HepG2 (cell line): ENCODE results near the gene SSBP1. TPM values are rescaled to one million over a fixed set of nuclear protein-coding genes. Genes with fewer than 3 reads are reported as not detected.

ENCODE experiments used
- CERS6 ChIP-seq: sonication (generic); formaldehyde crosslinking; IDR thresholded peaks from 2 replicates; pipeline ENCODE4 v1.5.0; 2020; ENCODE audit warnings: missing genetic modification reagents
- HNF1A ChIP-seq, 2 experiments: sonication (generic) in 1 of 2; formaldehyde crosslinking in 1 of 2; IDR thresholded peaks; 2 replicates each; pipeline versions ENCODE4 v1.4.0 to v1.6.1; 2016 to 2020; ENCODE audit warnings: borderline replicate concordance in 1 of 2, low read depth in 1 of 2, mild to moderate bottlenecking in 1 of 2, missing genetic modification reagents in 1 of 2
- ISX ChIP-seq: sonication (generic); formaldehyde crosslinking; conservative IDR thresholded peaks from 2 replicates; pipeline ENCODE4 v1.5.0; 2020; ENCODE audit warnings: missing genetic modification reagents
- JUNB ChIP-seq: sonication (generic); formaldehyde crosslinking; IDR thresholded peaks from 2 replicates; pipeline ENCODE4 v1.8.0; 2022; ENCODE audit warnings: missing genetic modification reagents, mild to moderate bottlenecking, borderline replicate concordance
- KLF16 ChIP-seq, 2 experiments: sonication (generic) in 1 of 2; formaldehyde crosslinking in 1 of 2; IDR thresholded peaks; 2 replicates each; pipeline versions ENCODE4 v1.6.1 to v1.8.0; 2016 to 2023; ENCODE audit warnings: missing genetic modification reagents in 2 of 2, missing compliant biosample characterization in 1 of 2
- MAX ChIP-seq: IDR thresholded peaks from 2 replicates; pipeline ENCODE4 v1.6.1; 2012; ENCODE audit warnings: inconsistent platforms
- MAZ ChIP-seq, 2 experiments: sonication (generic) in 1 of 2; formaldehyde crosslinking in 1 of 2; IDR thresholded peaks; 2 replicates each; pipeline versions ENCODE4 v1.5.0 to v1.6.1; 2012 to 2020; ENCODE audit warnings: low read depth in 2 of 2, mild to moderate bottlenecking in 2 of 2, borderline replicate concordance in 1 of 2, improper control_type of control experiment in 1 of 2, low read length in 1 of 2, missing genetic modification reagents in 1 of 2, moderate library complexity in 1 of 2
- MIER3 ChIP-seq: IDR thresholded peaks from 2 replicates; pipeline ENCODE4 v1.6.1; 2016; ENCODE audit warnings: missing compliant biosample characterization, borderline replicate concordance
- MLX ChIP-seq: IDR thresholded peaks from 2 replicates; pipeline ENCODE4 v1.6.1; 2016
- NBN ChIP-seq: fragments of 450-650 bp; conservative IDR thresholded peaks from 2 replicates; pipeline ENCODE4 v1.6.1; 2017
- NPAS2 ChIP-seq: sonication (generic); formaldehyde crosslinking; IDR thresholded peaks from 2 replicates; pipeline ENCODE4 v1.8.0; 2022; ENCODE audit warnings: mild to moderate bottlenecking, missing genetic modification reagents, borderline replicate concordance
- PAWR ChIP-seq: sonication (generic); formaldehyde crosslinking; IDR thresholded peaks from 2 replicates; pipeline ENCODE4 v1.4.0; 2020; ENCODE audit warnings: missing genetic modification reagents, mild to moderate bottlenecking, borderline replicate concordance
- PHF21A ChIP-seq: sonication (generic); formaldehyde crosslinking; IDR thresholded peaks from 2 replicates; pipeline ENCODE4 v1.5.0; 2020; ENCODE audit warnings: mild to moderate bottlenecking, missing genetic modification reagents
- SIX4 ChIP-seq: sonication (generic); formaldehyde crosslinking; IDR thresholded peaks from 2 replicates; pipeline ENCODE4 v1.4.0; 2020; ENCODE audit warnings: missing genetic modification reagents
- SUZ12 ChIP-seq: fragments of 150-350 bp; IDR thresholded peaks from 2 replicates; pipeline ENCODE4 v1.6.1; 2014; ENCODE audit warnings: low read depth, low read length
- TARDBP ChIP-seq: sonication (generic); formaldehyde crosslinking; IDR thresholded peaks from 2 replicates; pipeline ENCODE4 v1.8.0; 2022; ENCODE audit warnings: mild to moderate bottlenecking, missing genetic modification reagents
- TCF7 ChIP-seq: sonication (generic); IDR thresholded peaks from 2 replicates; pipeline ENCODE4 v1.6.1; 2016; ENCODE audit warnings: antibody characterized with exemption, low read depth
- ZMAT3 ChIP-seq: sonication (generic); formaldehyde crosslinking; conservative IDR thresholded peaks from 2 replicates; pipeline ENCODE4 v1.7.0; 2021; ENCODE audit warnings: missing genetic modification reagents
- ZNF234 ChIP-seq: sonication (generic); formaldehyde crosslinking; conservative IDR thresholded peaks from 2 replicates; pipeline ENCODE4 v1.5.1; 2020; ENCODE audit warnings: mild to moderate bottlenecking, missing genetic modification reagents
- ZNF335 ChIP-seq: sonication (generic); formaldehyde crosslinking; IDR thresholded peaks from 2 replicates; pipeline ENCODE4 v1.4.0; 2020; ENCODE audit warnings: missing genetic modification reagents
- ZNF484 ChIP-seq: sonication (generic); formaldehyde crosslinking; IDR thresholded peaks from 2 replicates; pipeline ENCODE4 v1.5.1; 2020; ENCODE audit warnings: mild to moderate bottlenecking, low read depth, missing genetic modification reagents, borderline replicate concordance
- ZNF564 ChIP-seq: sonication (generic); formaldehyde crosslinking; IDR thresholded peaks from 2 replicates; pipeline ENCODE4 v1.8.1; 2023; ENCODE audit warnings: mild to moderate bottlenecking, missing genetic modification reagents
- ZNF569 ChIP-seq: sonication (generic); formaldehyde crosslinking; IDR thresholded peaks from 2 replicates; pipeline ENCODE4 v1.5.0; 2020; ENCODE audit warnings: mild to moderate bottlenecking, missing genetic modification reagents, moderate library complexity, borderline replicate concordance
- ZNF572 ChIP-seq: sonication (generic); formaldehyde crosslinking; IDR thresholded peaks from 2 replicates; pipeline ENCODE4 v1.5.1; 2020; ENCODE audit warnings: mild to moderate bottlenecking, missing genetic modification reagents
- ZNF776 ChIP-seq: sonication (generic); formaldehyde crosslinking; IDR thresholded peaks from 2 replicates; pipeline ENCODE4 v1.4.0; 2020; ENCODE audit warnings: mild to moderate bottlenecking, missing genetic modification reagents
- polyA plus RNA-seq, 8 experiments: library from polyadenylated mRNA; depleted of rRNA in 3 of 8; stranded (reverse) in 7 of 8; unstranded in 1 of 8; fragments of >200 nt; fragmentation: Illumina TruSeq in 4 of 8; extraction: Trizol in 4 of 8; gene quantifications; 2 replicates each; pipeline versions ENCODE4 v1.2.1 to v1.2.3, GENCODE V29; 2011 to 2016; ENCODE audit warnings: low read depth in 4 of 8, missing spikeins in 1 of 8, mixed read lengths in 1 of 8; ENCODE audit not compliant: insufficient read depth in 1 of 8
- total RNA-seq, 5 experiments: library from RNA; depleted of rRNA; stranded (reverse); fragments of >200 nt; fragmentation: Illumina TruSeq; extraction: Trizol; gene quantifications; 2 replicates each; pipeline ENCODE4 v1.2.3, GENCODE V29; 2016; ENCODE audit warnings: low read depth in 1 of 5

Gene SSBP1
- total and polyA plus RNA-seq, 2 of the 13 experiments (the other 11 are each of a cell fraction or from before 2014, with no cell fraction given), result 64.4 to 254 TPM

- no peak for TF ChIP-seq MAZ (IDR thresholded peaks at IDR 0.05; ENCODE audit: borderline replicate concordance, low read depth, low read length)
- TF ChIP-seq MAZ (CRISPR knock-in tag; IDR thresholded peaks at IDR 0.05; ENCODE audit: low read depth), result no peak
- 0 out of 4 replicates have a peak, but pooled peaks of 1 of the 2 experiments have one; percentile 30 for TF ChIP-seq KLF16 (CRISPR knock-in tag; IDR thresholded peaks at IDR 0.05)
- TF ChIP-seq MLX, result peak; percentile 82; the same call in 1 of the 2 replicates
- TF ChIP-seq PAWR (CRISPR knock-in tag), result no peak
- TF ChIP-seq TARDBP, result peak; percentile 55; the same call in 1 of the 2 replicates
- TF ChIP-seq TCF7, result peak; percentile 21; the same call in 1 of the 2 replicates
- TF ChIP-seq ISX (CRISPR knock-in tag), result no peak
- 0 out of 2 replicates have a peak, but pooled peaks have one; percentile 61 for TF ChIP-seq SIX4 (CRISPR knock-in tag)
- no peak for TF ChIP-seq ZNF234
- no peak for TF ChIP-seq ZNF564 (CRISPR knock-in tag)
- TF ChIP-seq MAX, result 0 out of 2 replicates have a peak, but pooled peaks have one; percentile 33
- no peak for TF ChIP-seq JUNB (CRISPR knock-in tag)
- no peak for TF ChIP-seq ZNF484
- TF ChIP-seq ZNF569 (CRISPR knock-in tag), result no peak
- no peak for TF ChIP-seq HNF1A (IDR thresholded peaks at IDR 0.05; ENCODE audit: low read depth)
- TF ChIP-seq HNF1A (CRISPR knock-in tag; IDR thresholded peaks at IDR 0.05; ENCODE audit: borderline replicate concordance), result no peak
- 0 out of 2 replicates have a peak, but pooled peaks have one; percentile 50 for TF ChIP-seq ZNF776
- peak; percentile 74; the same call in 1 of the 2 replicates for TF ChIP-seq MIER3 (CRISPR knock-in tag)
- no peak for TF ChIP-seq SUZ12
- TF ChIP-seq NPAS2 (CRISPR knock-in tag), result no peak
- TF ChIP-seq PHF21A (CRISPR knock-in tag), result peak; percentile 45; the same call in 1 of the 2 replicates
- TF ChIP-seq ZNF335 (CRISPR knock-in tag), result peak; percentile 60; the same call in 1 of the 2 replicates
- TF ChIP-seq CERS6 (CRISPR knock-in tag), result no peak
- no peak for TF ChIP-seq ZNF572 (CRISPR knock-in tag)
- TF ChIP-seq ZMAT3, result no peak
- TF ChIP-seq NBN, result no peak
Observed at GRCh38 chr7:141695803-141696289, 42.3 kb upstream of the SSBP1 start (continued).
